Ishikawa (cell line): ENCODE measurements around the gene TSC22D1.

ENCODE experiments used
- CEBPB ChIP-seq: IDR thresholded peaks from 2 replicates; pipeline ENCODE4 v1.6.1; 2012
- CREB1 ChIP-seq: IDR thresholded peaks from 2 replicates; pipeline ENCODE4 v1.6.1; 2012; ENCODE audit warnings: low read depth
- EGR1 ChIP-seq: IDR thresholded peaks from 2 replicates; pipeline ENCODE4 v1.6.1; 2012
- EP300 ChIP-seq: IDR thresholded peaks from 2 replicates; pipeline ENCODE4 v1.6.1; 2012; ENCODE audit warnings: borderline replicate concordance
- FOXM1 ChIP-seq: IDR thresholded peaks from 2 replicates; pipeline ENCODE4 v1.6.1; 2012; ENCODE audit warnings: low read depth, borderline replicate concordance
- NFIC ChIP-seq: IDR thresholded peaks from 2 replicates; pipeline ENCODE4 v1.6.1; 2012
- RAD21 ChIP-seq: IDR thresholded peaks from 2 replicates; pipeline ENCODE4 v1.6.1; 2012; ENCODE audit warnings: low read depth
- REST ChIP-seq: IDR thresholded peaks from 2 replicates; pipeline ENCODE4 v1.6.1; 2012; ENCODE audit warnings: low read depth, mild to moderate bottlenecking
- TAF1 ChIP-seq: IDR thresholded peaks from 2 replicates; pipeline ENCODE4 v1.6.1; 2012; ENCODE audit warnings: low read depth, mild to moderate bottlenecking
- TCF12 ChIP-seq: IDR thresholded peaks from 2 replicates; pipeline ENCODE4 v1.6.1; 2012; ENCODE audit warnings: low read depth
- TEAD4 ChIP-seq: IDR thresholded peaks from 2 replicates; pipeline ENCODE4 v1.6.1; 2012
- USF1 ChIP-seq: IDR thresholded peaks from 2 replicates; pipeline ENCODE4 v1.6.1; 2012
- YY1 ChIP-seq: IDR thresholded peaks from 2 replicates; pipeline ENCODE4 v1.6.1; 2012; ENCODE audit warnings: low read depth
- ZBTB7A ChIP-seq: IDR thresholded peaks from 2 replicates; pipeline ENCODE4 v1.6.1; 2012; ENCODE audit warnings: low read depth
- TF ChIP-seq, protein P1 (sequence below): IDR thresholded peaks from 2 replicates; pipeline ENCODE4 v1.6.1; 2012

Gene TSC22D1

DNA sequence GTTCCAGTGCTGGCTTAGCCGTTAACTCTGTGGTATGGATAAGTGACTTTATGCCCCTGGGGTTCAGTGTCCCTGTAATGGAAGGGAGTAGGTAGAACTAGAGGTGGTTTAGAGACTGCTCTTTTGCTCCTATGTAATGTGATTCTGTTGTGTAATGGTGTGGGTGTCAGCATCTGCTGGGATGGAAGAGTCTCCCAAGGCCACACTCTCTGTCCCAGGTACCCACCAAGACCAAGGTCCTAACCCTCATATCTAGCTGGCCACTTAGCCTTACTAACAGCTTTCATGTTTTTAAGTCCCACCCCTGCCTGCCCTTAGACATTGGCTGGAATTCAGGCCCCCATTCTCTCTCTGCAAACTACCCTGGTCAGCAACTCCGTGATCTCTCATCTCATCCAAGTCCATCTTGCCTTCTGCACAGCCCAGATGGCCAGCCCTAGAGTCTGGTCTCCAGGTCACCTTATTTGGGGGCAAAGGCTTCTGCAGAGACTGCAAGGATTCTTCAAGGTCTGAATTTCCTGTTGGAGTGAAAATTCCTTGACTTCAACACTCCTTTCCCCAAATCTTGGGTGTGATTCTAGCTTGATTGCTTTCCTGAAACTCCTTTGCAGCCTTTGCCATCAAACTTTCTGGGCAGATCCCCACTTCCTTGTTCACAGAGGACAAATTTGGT is 154.1 kb downstream of the TSC22D1 start:
- no peak for TF ChIP-seq REST
- no peak for TF ChIP-seq YY1
- no peak for TF ChIP-seq CEBPB
- TF ChIP-seq TEAD4 = no peak
- TF ChIP-seq, protein P1, sequence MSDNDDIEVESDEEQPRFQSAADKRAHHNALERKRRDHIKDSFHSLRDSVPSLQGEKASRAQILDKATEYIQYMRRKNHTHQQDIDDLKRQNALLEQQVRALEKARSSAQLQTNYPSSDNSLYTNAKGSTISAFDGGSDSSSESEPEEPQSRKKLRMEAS = no peak

- TF ChIP-seq CREB1 = no peak
- no peak for TF ChIP-seq USF1
- no peak for TF ChIP-seq CEBPB
- TF ChIP-seq NFIC = no peak
- TF ChIP-seq YY1 = no peak
- TF ChIP-seq, protein P1 = no peak
- TF ChIP-seq TAF1 = no peak
- TF ChIP-seq TCF12 = no peak
Observed at GRCh38 chr13:44420376-44421220, 155.5 kb downstream of the TSC22D1 start.

GRCh38 chr13:44417876-44418275 is 158.3 kb downstream of the TSC22D1 start:
- TF ChIP-seq REST (no peak), YY1 (no peak), CEBPB (no peak), TCF12 (no peak), CREB1 (no peak), EP300 (no peak), TEAD4 (no peak), EGR1 (no peak), NFIC (no peak), USF1 (no peak), RAD21 (no peak), TAF1 (no peak)
- TF ChIP-seq, protein P1 = no peak

- TF ChIP-seq TAF1 = no peak
- TF ChIP-seq RAD21 = no peak
- TF ChIP-seq TEAD4 = no peak
- no peak for TF ChIP-seq EP300
- no peak for TF ChIP-seq EGR1
- TF ChIP-seq USF1 = no peak
- no peak for TF ChIP-seq CEBPB
- no peak for TF ChIP-seq TCF12
- no peak for TF ChIP-seq FOXM1
- TF ChIP-seq CREB1 = no peak
- TF ChIP-seq ZBTB7A = no peak
- TF ChIP-seq YY1 = no peak
Observed at GRCh38 chr13:44417446-44417845, 158.7 kb downstream of the TSC22D1 start.

GRCh38 chr13:44416744-44417143 is 159.4 kb downstream of the TSC22D1 start:
- TF ChIP-seq REST = no peak
- TF ChIP-seq ZBTB7A = no peak
- no peak for TF ChIP-seq FOXM1
- TF ChIP-seq TAF1 = no peak
- TF ChIP-seq NFIC = no peak
- no peak for TF ChIP-seq TEAD4
- no peak for TF ChIP-seq TCF12
- TF ChIP-seq CEBPB = no peak
- TF ChIP-seq YY1 = no peak
- TF ChIP-seq EGR1 = no peak
- no peak for TF ChIP-seq RAD21
- TF ChIP-seq, protein P1 = no peak
- TF ChIP-seq USF1 = no peak
- no peak for TF ChIP-seq CREB1
- no peak for TF ChIP-seq EP300
